MCF 10A (cell line): ENCODE results near the gene BMPR1B. TPM values are rescaled to one million over a fixed set of nuclear protein-coding genes. Genes with fewer than 3 reads are reported as not detected.
A peak's percentile ranks its signal among the peaks of the same experiment; 100 is the strongest.

Experiments used
- BruUV-seq: library from RNA; stranded (reverse); fragments of 400-500 nt; replicated peaks from 2 replicates; lab custom pipeline; 2021; lab: Mats Ljungman, UMichigan
- CTCF ChIA-PET: fragments of 300-600 bp; sonication (Branson Sonifier 250); formaldehyde crosslinking; extraction: SDS; loops from one replicate; lab custom pipeline; 2021; ENCODE audit warnings: antibody characterized with exemption, inconsistent platforms; lab: Yijun Ruan, JAX
- POLR2A ChIA-PET: fragments of 300-600, 350-650 bp; sonication (Branson Sonifier 250); formaldehyde crosslinking; extraction: SDS; loops from one replicate; lab custom pipeline; 2020; ENCODE audit warnings: antibody characterized with exemption, inconsistent platforms; lab: Yijun Ruan, JAX
- DNase-seq: peaks from one replicate; pipeline ENCODE4 v3.0.0-alpha.2; 2018; ENCODE audit not compliant: unreplicated experiment
- H3K27ac Mint-ChIP-seq: one replicate; pipeline ENCODE4 v1.8.0; 2022; ENCODE audit warnings: mild to moderate bottlenecking, low read depth, mixed read lengths; ENCODE audit not compliant: unreplicated experiment
- H3K27me3 Mint-ChIP-seq: one replicate; pipeline ENCODE4 v1.8.0; 2022; ENCODE audit warnings: mixed read lengths; ENCODE audit not compliant: insufficient read depth, unreplicated experiment
- H3K36me3 Mint-ChIP-seq: one replicate; pipeline ENCODE4 v1.8.0; 2022; ENCODE audit warnings: mild to moderate bottlenecking, moderate library complexity, mixed read lengths; ENCODE audit not compliant: insufficient read depth, unreplicated experiment
- H3K4me1 Mint-ChIP-seq: one replicate; pipeline ENCODE4 v1.8.0; 2022; ENCODE audit warnings: mixed read lengths; ENCODE audit not compliant: insufficient read depth, unreplicated experiment
- H3K4me3 Mint-ChIP-seq: one replicate; pipeline ENCODE4 v1.8.0; 2022; ENCODE audit warnings: mild to moderate bottlenecking, moderate library complexity, mixed read lengths; ENCODE audit not compliant: unreplicated experiment
- H3K9me3 Mint-ChIP-seq: one replicate; pipeline ENCODE4 v1.8.0; 2022; ENCODE audit warnings: mixed read lengths; ENCODE audit not compliant: unreplicated experiment
- CTCF ChIP-seq: fragments of 200-600 bp; IDR thresholded peaks from one replicate; pipeline ENCODE4 v1.8.0; 2022; ENCODE audit warnings: antibody characterized with exemption, mild to moderate bottlenecking; ENCODE audit not compliant: unreplicated experiment
- intact Hi-C: fragments of 100-400 bp; cut with micrococcal nuclease; formaldehyde crosslinking; loops from 2 replicates; pipeline ENCODE4 v1.14.1; 2022
- total RNA-seq: library from RNA; stranded (reverse); gene quantifications from 2 replicates; pipeline ENCODE4 v1.2.3, GENCODE V29; 2022

The BMPR1B gene
- total RNA-seq, 1 experiment from 2014 or later = 18.8 TPM

GRCh38 chr4:95204267-95204844 lies 446.6 kb downstream of the BMPR1B start:
- no peaks in the 10 kb centered on the region for H3K4me1 Mint-ChIP-seq
- H3K9me3 Mint-ChIP-seq = no peaks in the 10 kb centered on the region
- POLR2A ChIA-PET = no interaction called here
- TF ChIP-seq CTCF = no peak
- BruUV-seq = no TSS peak
- H3K27me3 Mint-ChIP-seq = no peaks in the 10 kb centered on the region
- CTCF ChIA-PET = interaction anchor here (0.8 to 1.6 kb wide), 3 partner anchors 10 to 153 kb away, joined by 3 to 5 read pairs (median 3); no protein-coding TSS in a partner anchor
- no peak overlapping the region for H3K4me3 Mint-ChIP-seq
- no peak for DNase-seq
- no peaks in the 10 kb centered on the region for H3K36me3 Mint-ChIP-seq
- intact Hi-C loops = no loop called here
- H3K27ac Mint-ChIP-seq = no peak overlapping the region

DNA sequence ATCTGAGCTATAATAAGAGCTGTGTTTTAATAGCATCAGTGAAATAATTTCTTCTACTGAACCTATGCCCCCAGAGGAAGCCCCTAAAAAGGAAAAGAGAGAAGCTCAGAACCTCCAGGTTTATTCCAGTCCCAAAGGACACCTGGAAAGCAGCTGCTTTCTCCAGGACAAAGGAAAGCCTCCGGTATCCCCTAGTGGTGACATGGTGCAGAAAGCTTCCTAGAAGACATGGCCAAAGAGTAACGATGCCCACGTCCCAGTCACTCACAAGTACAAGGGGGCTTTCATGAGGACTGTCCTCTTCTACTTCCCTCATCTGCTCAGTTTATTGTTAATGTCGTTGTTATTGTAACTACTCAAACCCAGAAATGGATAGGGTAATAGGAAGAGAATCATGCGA lies 447.1 kb downstream of the BMPR1B start:
- H3K27me3 Mint-ChIP-seq = no peaks in the 10 kb centered on the region
- POLR2A ChIA-PET = no interaction called here
- no peaks in the 10 kb centered on the region for H3K36me3 Mint-ChIP-seq
- no peaks in the 10 kb centered on the region for H3K9me3 Mint-ChIP-seq
- peak; percentile 47 for DNase-seq
- intact Hi-C loops = no loop called here
- H3K4me1 Mint-ChIP-seq = no peaks in the 10 kb centered on the region
- no peak overlapping the region for H3K4me3 Mint-ChIP-seq
- no peak overlapping the region for H3K27ac Mint-ChIP-seq
- BruUV-seq = no TSS peak
- CTCF ChIA-PET = interaction anchor here (0.6 to 1.9 kb wide), 7 partner anchors 10 to 1150 kb away, joined by 3 to 7 read pairs (median 4); no protein-coding TSS in a partner anchor
- peak; percentile 8 for TF ChIP-seq CTCF
